ELR (cell line): ENCODE results near the gene HLA-E.
"Not testable (repeated sequence)": the region's sequence is repeated elsewhere in the genome, so short reads cannot be mapped to it uniquely, and the experiment has no call there.

Experiments
- DNase-seq: peaks from one replicate; pipeline ENCODE4 v3.0.0-alpha.2; 2015; ENCODE audit warnings: low read depth

Gene HLA-E

GRCh38 chr6:30489081-30490025 is at the start of gene HLA-E:
HLA-E (plus strand) TSS chr6:30489509; CDS start chr6:30489532, 23 bp downstream.
- peak; percentile 100 for DNase-seq

GRCh38 chr6:30441171-30441570 is 48.1 kb upstream of the HLA-E start:
- DNase-seq = peak; percentile 10

- DNase-seq = peak; percentile 73
Observed at GRCh38 chr6:30443657-30444450, 45.5 kb upstream of the HLA-E start.

- no peak for DNase-seq
Observed at GRCh38 chr6:30444451-30444742, 44.9 kb upstream of the HLA-E start.

GRCh38 chr6:30446259-30446658 is 43.0 kb upstream of the HLA-E start:
- no peak for DNase-seq

- peak; percentile 74 for DNase-seq
Observed at GRCh38 chr6:30447237-30447636, 42.1 kb upstream of the HLA-E start.

GRCh38 chr6:30450548-30450908 is 38.8 kb upstream of the HLA-E start:
- DNase-seq = no peak

- peak; percentile 52 for DNase-seq
Observed at GRCh38 chr6:30450909-30451841, 38.1 kb upstream of the HLA-E start.

GRCh38 chr6:30452736-30453507 is 36.4 kb upstream of the HLA-E start:
- DNase-seq = no peak

- peak; percentile 87 for DNase-seq
Observed at GRCh38 chr6:30453508-30454116, 35.7 kb upstream of the HLA-E start.

- no peak for DNase-seq
Observed at GRCh38 chr6:30459145-30459544, 30.2 kb upstream of the HLA-E start.

GRCh38 chr6:30461055-30461454 is 28.3 kb upstream of the HLA-E start:
- no peak for DNase-seq

GRCh38 chr6:30462482-30462881 is 26.8 kb upstream of the HLA-E start:
- no peak for DNase-seq

GRCh38 chr6:30463242-30463641 is 26.1 kb upstream of the HLA-E start:
- DNase-seq = no peak

- DNase-seq = peak; percentile 64
Observed at GRCh38 chr6:30463651-30464618, 25.4 kb upstream of the HLA-E start.

- no peak for DNase-seq
Observed at GRCh38 chr6:30465595-30466306, 23.6 kb upstream of the HLA-E start.

GRCh38 chr6:30470968-30471367 is 18.3 kb upstream of the HLA-E start:
- DNase-seq = no peak

- not testable (repeated sequence) for DNase-seq
Observed at GRCh38 chr6:30475116-30475515, 14.2 kb upstream of the HLA-E start.
